ENCODE measurements around the gene DICER1.
"Not testable (repeated sequence)": the region's sequence is repeated elsewhere in the genome, so short reads cannot be mapped to it uniquely, and the experiment has no call there.

The DICER1 gene

GRCh38 chr14:95146079-95146771, 11.1 kb downstream of the DICER1 start:
- DNase-seq = no peak

GRCh38 chr14:95144849-95145248, 12.5 kb downstream of the DICER1 start:
- DNase-seq = no peak

- DNase-seq = no peak
These were observed 13.3 kb downstream of the DICER1 start for GRCh38 chr14:95143808-95144620.

- no peak for DNase-seq
These were observed 15.1 kb downstream of the DICER1 start for GRCh38 chr14:95142208-95142607.

GRCh38 chr14:95141684-95142083, 15.6 kb downstream of the DICER1 start:
- no peak for DNase-seq

GRCh38 chr14:95140060-95140858, 17.1 kb downstream of the DICER1 start:
- no peak for DNase-seq

GRCh38 chr14:95138876-95139275, 18.5 kb downstream of the DICER1 start:
- DNase-seq = no peak

- DNase-seq = not testable (repeated sequence)
These were observed 18.9 kb downstream of the DICER1 start for GRCh38 chr14:95138455-95138854.

GRCh38 chr14:95137804-95138167, 19.5 kb downstream of the DICER1 start:
- DNase-seq = no peak

GRCh38 chr14:95137164-95137803, 20.0 kb downstream of the DICER1 start:
- DNase-seq = no peak

GRCh38 chr14:95136631-95137030, 20.7 kb downstream of the DICER1 start:
- DNase-seq = no peak

GRCh38 chr14:95134304-95134933, 22.9 kb downstream of the DICER1 start:
- DNase-seq = no peak

- no peak for DNase-seq
These were observed 24.0 kb downstream of the DICER1 start for GRCh38 chr14:95133282-95133681.

GRCh38 chr14:95132760-95133159, 24.6 kb downstream of the DICER1 start:
- DNase-seq = no peak

GRCh38 chr14:95130549-95130948, 26.8 kb downstream of the DICER1 start:
- no peak for DNase-seq

GRCh38 chr14:95128140-95128539, 29.2 kb downstream of the DICER1 start:
- DNase-seq = no peak

- no peak for DNase-seq
These were observed 29.8 kb downstream of the DICER1 start for GRCh38 chr14:95127531-95127911.

- no peak for DNase-seq
These were observed 30.3 kb downstream of the DICER1 start for GRCh38 chr14:95126906-95127530.

GRCh38 chr14:95125915-95126314, 31.4 kb downstream of the DICER1 start:
- no peak for DNase-seq

- DNase-seq = no peak
These were observed 32.1 kb downstream of the DICER1 start for GRCh38 chr14:95125221-95125620.

GRCh38 chr14:95123891-95124579, 33.3 kb downstream of the DICER1 start:
- DNase-seq = no peak

GRCh38 chr14:95122621-95122945, 34.7 kb downstream of the DICER1 start:
- DNase-seq = no peak

Data from NCI-H1105 (cell line).